HG02759 (cell line): ENCODE results near the gene THPO.

ENCODE experiments used
- ATAC-seq: cut with Tn5 transposase; IDR thresholded peaks from one replicate; pipeline ENCODE4 v1.9.1; 2021; ENCODE audit warnings: mild to moderate bottlenecking, moderate library complexity; ENCODE audit not compliant: unreplicated experiment

The THPO gene

GRCh38 chr3:184366619-184367289 is 11.3 kb downstream of the THPO start:
- no peak for ATAC-seq

GRCh38 chr3:184362668-184363546 is 15.1 kb downstream of the THPO start:
- ATAC-seq, result peak; percentile 85

GRCh38 chr3:184361932-184362667 is 15.9 kb downstream of the THPO start:
- ATAC-seq, result peak; percentile 3

GRCh38 chr3:184361532-184361931 is 16.5 kb downstream of the THPO start, which contains the start of the genes CLCN2 and POLR2H:
CLCN2 (minus strand) TSS chr3:184361605; CDS start chr3:184361479, 126 bp downstream.
POLR2H (plus strand) TSS chr3:184361710; CDS start chr3:184363493, 1,783 bp downstream.
- peak; percentile 51 for ATAC-seq

GRCh38 chr3:184360929-184361531 is 17.0 kb downstream of the THPO start:
- ATAC-seq, result peak; percentile 2

- no peak for ATAC-seq
Observed at GRCh38 chr3:184360070-184360928, 17.7 kb downstream of the THPO start.

- no peak for ATAC-seq
Observed at GRCh38 chr3:184359610-184360009, 18.4 kb downstream of the THPO start.

GRCh38 chr3:184358921-184359350 is 19.1 kb downstream of the THPO start:
- no peak for ATAC-seq

GRCh38 chr3:184358124-184358767 is 19.8 kb downstream of the THPO start:
- no peak for ATAC-seq

GRCh38 chr3:184357248-184358123 is 20.5 kb downstream of the THPO start:
- no peak for ATAC-seq

GRCh38 chr3:184355261-184356040 is 22.6 kb downstream of the THPO start:
- ATAC-seq, result no peak

- ATAC-seq, result no peak
Observed at GRCh38 chr3:184354754-184355153, 23.3 kb downstream of the THPO start.

- ATAC-seq, result peak; percentile 49
Observed at GRCh38 chr3:184354121-184354728, 23.8 kb downstream of the THPO start.

- no peak for ATAC-seq
Observed at GRCh38 chr3:184353546-184353941, 24.5 kb downstream of the THPO start.

- no peak for ATAC-seq
Observed at GRCh38 chr3:184352897-184353545, 25.0 kb downstream of the THPO start.

- no peak for ATAC-seq
Observed at GRCh38 chr3:184352149-184352785, 25.7 kb downstream of the THPO start.
